NOMO-1 treated with dmso at 0.1 percent for 144 hours (cell line): ENCODE results near the gene WWOX.
"Not testable (repeated sequence)": the region's sequence is repeated elsewhere in the genome, so short reads cannot be mapped to it uniquely, and the experiment has no call there.

Source experiments
- DNase-seq: peaks from one replicate; lab custom pipeline; 2025; ENCODE audit not compliant: unreplicated experiment; lab: John Stamatoyannopoulos, UW

The WWOX gene

GRCh38 chr16:79026117-79026516 is 926.7 kb downstream of the WWOX start:
- no peak for DNase-seq

DNA sequence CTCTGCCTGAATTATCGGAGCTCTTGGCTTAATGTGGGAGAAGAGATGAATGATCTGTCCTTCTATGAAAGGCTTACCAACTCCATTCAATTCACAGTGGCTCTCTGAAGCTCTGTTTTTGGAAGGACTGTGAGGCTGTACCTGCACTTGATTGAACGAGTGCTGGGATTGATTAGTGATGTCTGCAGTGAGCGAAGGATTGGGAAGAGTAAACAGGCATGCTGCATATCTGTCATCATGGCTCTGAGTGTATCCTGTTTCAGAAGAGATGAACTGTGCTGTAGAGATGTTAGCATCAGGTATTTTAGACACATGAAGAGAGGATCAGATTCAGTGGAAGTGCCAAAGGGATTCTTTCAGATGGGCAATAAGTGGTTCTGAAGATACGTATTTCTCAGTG is 937.1 kb downstream of the WWOX start:
- no peak for DNase-seq

- DNase-seq = no peak
Measured at GRCh38 chr16:79037521-79038373, 938.3 kb downstream of the WWOX start.

DNA sequence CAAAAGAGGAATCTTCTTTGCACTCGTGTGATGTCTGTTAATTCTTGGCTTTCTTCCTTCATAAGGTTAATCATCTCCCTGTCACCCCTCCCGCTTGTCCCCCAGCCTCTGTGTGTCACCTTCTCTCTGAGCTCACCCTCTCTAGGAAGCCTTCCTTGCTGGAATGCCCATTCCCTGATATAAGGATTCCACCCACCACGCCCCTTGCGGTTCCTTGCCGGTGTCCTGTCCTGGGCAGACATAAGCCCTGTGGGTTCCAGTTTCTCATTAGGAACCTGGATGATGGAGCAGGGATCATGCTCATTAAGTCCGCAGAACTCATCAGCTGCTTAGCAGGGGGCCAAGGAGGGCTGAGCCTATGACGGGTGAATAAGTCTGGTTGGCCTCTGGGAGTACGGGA is 941.8 kb downstream of the WWOX start:
- DNase-seq = no peak

GRCh38 chr16:79042141-79042540 is 942.7 kb downstream of the WWOX start:
- DNase-seq = no peak

- no peak for DNase-seq
Measured at GRCh38 chr16:79042886-79043285, 943.4 kb downstream of the WWOX start.

DNA sequence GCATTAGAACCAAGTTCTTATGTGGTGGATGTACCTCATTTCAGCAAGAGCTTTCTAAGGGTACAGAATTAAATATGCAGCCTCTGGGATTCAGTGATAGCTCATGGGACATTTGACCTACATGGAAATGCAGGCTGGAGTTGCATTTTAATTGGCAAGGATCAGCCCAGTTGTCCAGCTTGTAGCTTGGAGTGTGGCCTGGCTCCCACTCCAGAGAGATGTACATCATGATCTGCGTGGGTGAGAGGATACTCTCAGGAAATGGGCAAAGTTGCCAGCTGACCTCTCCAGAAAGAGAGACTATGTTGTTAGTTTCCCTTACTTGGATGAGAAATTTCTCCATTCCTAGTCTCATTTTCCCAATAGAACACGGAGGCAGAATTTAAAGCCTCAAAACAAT is 945.7 kb downstream of the WWOX start:
- DNase-seq = no peak

- DNase-seq = no peak
Measured at GRCh38 chr16:79047337-79047736, 947.9 kb downstream of the WWOX start.

DNA sequence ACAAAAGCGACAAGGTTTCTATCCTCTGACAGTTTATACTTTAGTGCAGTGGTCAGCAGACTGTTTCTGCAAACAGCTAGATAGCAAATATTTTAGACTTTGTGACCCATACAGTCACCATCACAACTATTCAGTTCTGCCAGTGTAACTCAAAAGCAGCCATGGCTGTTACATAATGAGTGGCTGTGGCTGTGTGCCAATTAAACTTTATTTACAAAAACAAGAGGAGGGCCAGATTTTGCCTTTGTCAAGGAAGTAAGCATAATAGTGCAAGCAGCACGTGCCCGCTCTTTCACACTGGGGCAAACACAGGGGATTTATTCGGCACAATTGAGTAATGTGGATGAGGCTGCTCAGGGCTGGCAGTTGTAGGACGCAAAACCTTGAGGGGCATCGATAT is 949.6 kb downstream of the WWOX start:
- DNase-seq = no peak

GRCh38 chr16:79050063-79050462 is 950.6 kb downstream of the WWOX start:
- DNase-seq = no peak

- no peak for DNase-seq
Measured at GRCh38 chr16:79051313-79051712, 951.9 kb downstream of the WWOX start.

GRCh38 chr16:79052198-79052597 is 952.7 kb downstream of the WWOX start:
- DNase-seq = not testable (repeated sequence)

DNA sequence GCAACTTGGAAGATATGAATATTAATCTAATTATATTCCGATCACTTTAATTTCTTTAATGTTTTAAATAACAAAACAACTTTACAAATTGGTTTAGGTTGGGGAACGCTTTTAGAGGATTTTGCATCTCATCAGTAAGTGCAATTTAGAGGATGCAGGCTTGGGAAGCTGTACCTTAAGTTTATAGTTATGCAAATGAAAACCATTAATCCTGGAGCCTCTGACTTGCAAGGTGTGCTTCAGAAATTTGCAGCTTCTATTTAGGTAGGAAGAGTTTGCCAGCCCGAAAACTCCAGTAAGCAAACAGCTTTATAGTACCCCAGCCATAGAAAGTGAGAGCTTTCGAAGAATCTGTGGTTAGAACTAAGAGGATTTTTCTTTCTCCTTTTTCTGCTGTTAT is 954.1 kb downstream of the WWOX start:
- DNase-seq = no peak

- DNase-seq = no peak
Measured at GRCh38 chr16:79054211-79054984, 954.9 kb downstream of the WWOX start.

GRCh38 chr16:79055251-79055970 is 956.0 kb downstream of the WWOX start:
- DNase-seq = no peak

DNA sequence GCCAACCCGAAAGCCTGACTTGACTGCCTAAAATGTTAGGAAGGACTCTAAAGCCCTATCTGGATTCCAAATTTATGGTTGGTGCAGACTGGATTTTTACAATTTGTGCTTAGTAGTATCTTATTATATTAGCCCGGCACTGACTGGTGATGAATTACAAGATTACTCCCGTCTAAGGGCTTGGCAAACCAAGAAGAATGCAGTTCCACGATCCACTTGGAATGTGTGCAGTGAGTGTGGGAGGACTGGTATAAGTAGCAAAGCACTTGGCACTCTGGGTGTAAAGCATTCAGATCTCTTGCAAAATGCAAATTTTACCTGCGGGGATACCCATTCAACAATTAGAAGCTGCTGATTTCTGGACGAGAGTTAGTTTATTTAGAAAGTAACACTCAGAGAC is 961.7 kb downstream of the WWOX start:
- DNase-seq = no peak

GRCh38 chr16:79062336-79062735 is 962.9 kb downstream of the WWOX start:
- no peak for DNase-seq

GRCh38 chr16:79062821-79063220 is 963.4 kb downstream of the WWOX start:
- no peak for DNase-seq

DNA sequence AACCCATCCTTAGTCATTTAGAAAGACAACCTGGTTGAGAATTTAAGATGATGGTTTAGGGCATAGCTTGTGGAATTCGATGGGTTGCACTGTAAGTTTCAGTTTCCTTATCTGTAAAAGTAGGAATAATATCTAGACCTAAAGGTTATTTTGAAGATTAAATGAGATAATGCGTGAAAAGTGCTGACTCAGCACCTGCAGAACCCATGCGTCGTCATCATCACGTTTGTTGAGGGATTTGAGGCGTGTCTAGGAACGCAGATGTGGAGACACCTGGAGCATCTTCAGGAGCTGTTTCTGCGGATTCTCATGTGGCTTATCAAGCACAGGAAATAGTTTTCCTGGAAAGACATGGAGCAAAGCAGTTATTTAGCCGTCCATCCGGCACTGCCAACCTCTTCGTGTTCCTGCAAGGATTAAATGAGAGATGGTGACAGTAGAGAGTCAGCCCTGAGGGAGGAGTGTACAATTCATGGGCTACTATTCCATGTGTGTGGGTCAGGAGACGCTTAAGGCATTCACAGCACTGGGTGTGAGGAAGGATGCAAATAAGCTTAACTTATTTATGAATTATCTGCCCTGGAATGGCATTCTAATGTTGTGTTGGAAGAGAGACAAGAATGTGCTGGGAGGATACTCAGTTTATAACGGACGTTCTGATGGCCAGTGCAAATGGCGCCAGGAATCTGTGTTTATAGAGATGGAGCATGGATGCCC is 965.0 kb downstream of the WWOX start:
- DNase-seq = no peak

DNA sequence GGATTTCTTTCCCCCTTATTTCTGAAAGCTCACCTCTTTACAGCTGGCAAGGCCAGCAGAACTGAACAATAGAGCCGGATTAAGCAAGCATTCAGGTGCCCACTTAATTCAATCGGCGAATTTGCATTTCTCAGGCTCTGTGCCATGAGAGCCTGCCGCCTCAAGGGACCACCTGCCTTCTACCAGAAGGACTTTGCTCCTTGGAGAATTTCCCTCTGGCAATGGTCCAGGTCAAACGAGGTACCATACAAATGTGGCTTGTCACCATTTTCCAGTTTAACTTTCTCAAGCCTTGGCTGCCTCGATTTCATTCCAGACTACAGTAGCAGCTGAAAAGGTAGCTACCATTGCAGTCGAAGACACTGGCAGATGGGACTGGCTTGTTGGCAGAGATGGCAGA is 967.1 kb downstream of the WWOX start:
- DNase-seq = no peak

GRCh38 chr16:79067600-79067999 is 968.1 kb downstream of the WWOX start:
- DNase-seq = no peak
